Measurements from ENCODE around the gene ITGB7. TPM values are rescaled to one million over a fixed set of nuclear protein-coding genes. Genes with fewer than 3 reads are reported as not detected.

ITGB7 gene
- polyA plus RNA-seq, 12 donors, result 0.31 to 4.2 (median 0.84) TPM; not detected in 2

GRCh38 chr12:53198486-53199110, 8.5 kb downstream of the ITGB7 start:
- no peak for DNase-seq

GRCh38 chr12:53197011-53197640, 9.9 kb downstream of the ITGB7 start:
- no peak for DNase-seq

- DNase-seq, result no peak
These were observed 10.6 kb downstream of the ITGB7 start for GRCh38 chr12:53196486-53196885.

GRCh38 chr12:53195516-53196420, 11.3 kb downstream of the ITGB7 start:
- DNase-seq, result no peak

GRCh38 chr12:53194973-53195372, 12.1 kb downstream of the ITGB7 start:
- DNase-seq, result no peak

- no peak for DNase-seq
These were observed 12.9 kb downstream of the ITGB7 start for GRCh38 chr12:53193985-53194716.

GRCh38 chr12:53193040-53193439, 14.0 kb downstream of the ITGB7 start:
- DNase-seq, result no peak

- DNase-seq, result no peak
These were observed 14.5 kb downstream of the ITGB7 start for GRCh38 chr12:53192531-53193021.

GRCh38 chr12:53191885-53192530, 15.0 kb downstream of the ITGB7 start:
- no peak for DNase-seq

GRCh38 chr12:53191096-53191884, 15.8 kb downstream of the ITGB7 start:
- no peak for DNase-seq

GRCh38 chr12:53190108-53190729, 16.8 kb downstream of the ITGB7 start:
- no peak for DNase-seq

- no peak for DNase-seq
These were observed 19.7 kb downstream of the ITGB7 start for GRCh38 chr12:53187145-53187899.

GRCh38 chr12:53186745-53187144, 20.3 kb downstream of the ITGB7 start:
- DNase-seq, result no peak

- no peak for DNase-seq
These were observed 21.4 kb downstream of the ITGB7 start for GRCh38 chr12:53185582-53186153.

GRCh38 chr12:53184828-53185227, 22.2 kb downstream of the ITGB7 start:
- no peak for DNase-seq

- no peak for DNase-seq
These were observed 24.1 kb downstream of the ITGB7 start for GRCh38 chr12:53182903-53183302.

GRCh38 chr12:53181935-53182334, 25.1 kb downstream of the ITGB7 start:
- DNase-seq, result no peak

- peak; percentile 82 for DNase-seq
These were observed 26.0 kb downstream of the ITGB7 start for GRCh38 chr12:53180931-53181645.

Measured in muscle of arm (tissue), 12 donors.